ENCODE measurements around the gene TTLL8.
A peak's percentile ranks its signal among the peaks of the same experiment; 100 is the strongest.

TTLL8 gene

DNA sequence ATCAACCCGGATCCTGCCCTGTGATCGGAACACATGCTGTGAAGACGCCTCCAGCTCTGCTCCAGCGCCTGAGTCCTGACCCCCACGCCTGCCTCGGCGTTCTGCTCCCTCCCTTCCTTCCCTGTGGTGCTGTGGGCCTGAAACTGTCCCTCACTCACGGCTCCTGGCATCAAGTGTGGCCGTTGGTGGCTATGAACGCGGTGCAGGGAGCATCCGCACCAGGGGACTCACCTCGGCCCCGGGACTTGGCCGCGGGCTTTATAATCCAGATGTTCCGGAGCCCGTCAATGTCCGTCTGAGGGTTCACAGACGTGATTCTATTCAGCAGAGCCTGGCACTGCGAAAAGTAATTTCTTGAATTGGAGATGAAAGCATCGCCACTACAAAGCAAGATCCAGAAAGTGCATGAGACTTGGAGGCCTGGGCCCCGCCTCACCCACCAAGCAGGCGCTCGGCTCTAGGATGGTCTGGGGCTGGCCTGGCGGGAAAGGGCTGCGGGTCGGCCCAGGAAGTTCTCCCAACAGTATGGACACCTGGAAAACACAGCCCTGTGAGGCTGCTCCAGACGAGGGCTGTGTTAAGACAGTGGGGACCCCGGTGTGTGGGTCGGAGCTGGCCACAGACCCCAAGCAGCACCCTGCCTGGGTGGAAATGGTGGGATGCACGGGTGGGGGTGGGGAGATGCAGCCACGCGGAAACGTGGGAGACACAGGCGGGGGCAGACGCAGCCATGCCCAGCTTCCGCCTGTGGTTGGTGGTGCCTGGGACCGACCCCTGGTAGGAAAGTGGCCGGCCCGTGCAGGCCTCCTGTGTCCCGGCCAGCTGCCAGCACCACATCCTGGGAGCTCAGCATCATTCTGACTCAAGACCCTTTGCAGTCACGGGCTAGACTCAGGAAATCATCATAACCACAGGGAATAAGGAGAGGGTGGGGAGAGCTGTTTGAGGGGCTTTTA is 23.7 kb downstream of the TTLL8 start:
- TF ChIP-seq, protein P1, sequence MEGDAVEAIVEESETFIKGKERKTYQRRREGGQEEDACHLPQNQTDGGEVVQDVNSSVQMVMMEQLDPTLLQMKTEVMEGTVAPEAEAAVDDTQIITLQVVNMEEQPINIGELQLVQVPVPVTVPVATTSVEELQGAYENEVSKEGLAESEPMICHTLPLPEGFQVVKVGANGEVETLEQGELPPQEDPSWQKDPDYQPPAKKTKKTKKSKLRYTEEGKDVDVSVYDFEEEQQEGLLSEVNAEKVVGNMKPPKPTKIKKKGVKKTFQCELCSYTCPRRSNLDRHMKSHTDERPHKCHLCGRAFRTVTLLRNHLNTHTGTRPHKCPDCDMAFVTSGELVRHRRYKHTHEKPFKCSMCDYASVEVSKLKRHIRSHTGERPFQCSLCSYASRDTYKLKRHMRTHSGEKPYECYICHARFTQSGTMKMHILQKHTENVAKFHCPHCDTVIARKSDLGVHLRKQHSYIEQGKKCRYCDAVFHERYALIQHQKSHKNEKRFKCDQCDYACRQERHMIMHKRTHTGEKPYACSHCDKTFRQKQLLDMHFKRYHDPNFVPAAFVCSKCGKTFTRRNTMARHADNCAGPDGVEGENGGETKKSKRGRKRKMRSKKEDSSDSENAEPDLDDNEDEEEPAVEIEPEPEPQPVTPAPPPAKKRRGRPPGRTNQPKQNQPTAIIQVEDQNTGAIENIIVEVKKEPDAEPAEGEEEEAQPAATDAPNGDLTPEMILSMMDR (IDR thresholded peaks at IDR 0.05; ENCODE audit: low read depth, low read length, missing control alignments) = no peak
- DNase-seq (ENCODE audit: extremely low read depth, low read depth) = no peak
- H3K4me3 ChIP-seq (replicated peaks; ENCODE audit: low read depth, low read length) = no peak overlapping the region

DNA sequence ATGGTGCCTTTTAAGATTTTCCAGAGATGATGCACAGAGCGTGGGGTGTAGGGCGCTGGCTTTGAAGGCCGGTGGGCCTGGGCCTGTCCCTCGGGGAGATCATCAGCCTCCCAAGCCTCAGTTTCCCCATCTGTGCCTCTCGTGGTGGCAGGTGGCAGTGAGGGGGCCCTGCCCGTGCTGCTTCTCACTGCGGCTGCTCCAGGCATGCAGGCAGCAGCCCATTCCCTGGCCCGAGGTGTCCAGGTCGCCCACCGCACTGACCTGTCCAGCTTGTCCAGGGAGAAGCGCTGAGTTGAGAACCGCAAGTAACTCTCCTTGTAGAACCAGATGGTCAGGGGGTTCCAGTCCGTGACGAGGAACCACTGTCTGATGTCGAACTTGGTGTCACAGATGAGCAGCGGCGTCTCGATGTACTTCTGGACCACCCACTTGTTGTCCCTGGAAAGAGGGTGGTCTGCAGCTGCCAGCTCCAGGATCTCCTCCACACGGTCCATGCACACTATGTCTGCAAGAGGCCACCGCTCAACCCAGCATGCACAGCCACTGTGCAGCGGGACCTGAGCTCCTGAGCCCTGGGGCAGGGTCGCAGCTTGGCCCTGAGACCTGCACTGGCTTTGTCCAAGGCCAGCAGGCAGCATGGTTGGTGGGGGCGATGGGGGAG is 25.0 kb downstream of the TTLL8 start:
- no peak for DNase-seq (ENCODE audit: extremely low read depth, low read depth)
- TF ChIP-seq, protein P1 (IDR thresholded peaks at IDR 0.05; ENCODE audit: low read depth, low read length, missing control alignments) = no peak
- no peak overlapping the region for H3K4me3 ChIP-seq (replicated peaks; ENCODE audit: low read depth, low read length)

DNA sequence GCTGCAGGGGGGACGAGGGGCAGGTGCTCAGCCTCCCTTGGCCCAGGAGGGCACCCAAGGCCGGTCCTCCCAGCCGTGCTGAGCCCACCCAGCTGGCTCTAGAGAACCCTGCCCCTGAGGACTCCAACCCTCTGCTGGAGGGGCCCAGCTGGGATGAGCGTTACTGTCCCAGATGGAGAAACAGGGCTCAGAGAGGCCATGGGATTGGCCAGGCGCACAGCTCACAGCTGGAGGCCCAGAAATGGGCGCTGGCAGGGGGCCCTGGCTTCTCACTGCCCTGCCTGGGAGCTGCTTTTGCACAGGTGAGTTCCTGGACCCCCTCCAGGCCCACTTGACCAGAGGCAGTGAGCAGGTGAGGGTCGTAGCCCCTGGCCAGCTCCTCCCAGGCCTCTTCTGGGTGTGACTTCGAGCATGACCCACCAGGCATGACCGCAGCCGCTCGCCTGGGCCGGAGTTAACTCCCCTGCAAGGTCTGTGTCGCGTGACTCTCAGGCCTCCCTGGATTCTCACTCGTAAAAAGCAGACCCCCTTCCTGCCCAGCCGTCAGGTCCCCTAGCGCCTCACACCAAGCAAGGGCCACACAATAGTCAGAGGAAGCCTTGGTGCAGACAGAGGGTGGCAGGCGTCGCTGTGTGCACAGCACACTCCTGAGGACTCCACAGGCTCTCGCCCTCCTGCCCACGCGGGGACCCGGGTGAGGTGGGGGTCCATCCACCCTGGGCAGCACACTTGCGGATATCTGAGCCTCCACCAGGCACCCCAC is 25.8 kb downstream of the TTLL8 start:
- H3K4me3 ChIP-seq (replicated peaks; ENCODE audit: low read depth, low read length) = no peak overlapping the region
- TF ChIP-seq, protein P1 (IDR thresholded peaks at IDR 0.05; ENCODE audit: low read depth, low read length, missing control alignments) = no peak
- no peak for DNase-seq (ENCODE audit: extremely low read depth, low read depth)

DNA sequence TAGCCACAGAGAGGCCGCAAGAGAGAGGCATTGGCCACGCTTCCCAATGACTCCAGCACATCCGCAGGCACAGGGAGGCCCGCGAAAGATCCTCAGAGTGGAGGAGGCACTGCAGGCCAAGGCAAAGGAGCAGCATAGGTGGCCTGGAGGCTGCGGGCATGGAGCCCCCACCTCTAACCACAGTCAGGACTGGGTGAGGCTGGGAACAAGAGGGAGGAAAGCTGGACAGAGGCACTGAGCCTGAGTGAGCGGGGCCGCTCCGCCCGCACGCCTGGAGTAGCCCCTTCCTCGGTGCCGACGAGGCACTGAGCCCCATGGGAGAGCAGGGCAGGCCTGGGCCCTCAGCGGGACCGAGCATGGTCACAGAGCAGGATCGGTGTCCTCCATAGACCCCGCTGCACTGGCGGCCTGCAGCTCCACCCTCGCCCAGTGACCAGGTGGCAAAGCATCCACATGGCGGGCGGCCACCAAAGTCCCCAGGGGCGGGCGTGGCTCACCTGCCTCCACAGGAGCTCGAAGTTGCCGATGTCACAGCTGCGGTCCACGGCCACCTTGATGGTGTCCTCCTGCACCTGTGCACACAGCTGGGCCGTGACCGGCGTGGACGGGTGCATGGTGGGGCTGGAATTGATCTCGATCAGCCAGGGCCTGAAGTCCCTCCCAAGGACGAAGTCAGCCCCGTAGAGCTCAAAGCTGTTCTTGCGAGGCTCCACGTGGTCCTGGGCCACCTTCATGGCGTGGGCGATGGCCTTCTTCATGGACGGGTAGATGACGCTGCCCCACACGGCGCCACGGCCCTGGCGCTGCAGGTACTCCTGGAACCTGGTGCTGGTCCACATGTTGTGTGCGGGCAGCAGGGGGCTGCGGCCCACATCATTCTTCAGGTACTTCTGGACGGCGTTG is 26.7 kb downstream of the TTLL8 start:
- DNase-seq (ENCODE audit: extremely low read depth, low read depth) = no peak
- TF ChIP-seq, protein P1 (IDR thresholded peaks at IDR 0.05; ENCODE audit: low read depth, low read length, missing control alignments) = no peak

DNA sequence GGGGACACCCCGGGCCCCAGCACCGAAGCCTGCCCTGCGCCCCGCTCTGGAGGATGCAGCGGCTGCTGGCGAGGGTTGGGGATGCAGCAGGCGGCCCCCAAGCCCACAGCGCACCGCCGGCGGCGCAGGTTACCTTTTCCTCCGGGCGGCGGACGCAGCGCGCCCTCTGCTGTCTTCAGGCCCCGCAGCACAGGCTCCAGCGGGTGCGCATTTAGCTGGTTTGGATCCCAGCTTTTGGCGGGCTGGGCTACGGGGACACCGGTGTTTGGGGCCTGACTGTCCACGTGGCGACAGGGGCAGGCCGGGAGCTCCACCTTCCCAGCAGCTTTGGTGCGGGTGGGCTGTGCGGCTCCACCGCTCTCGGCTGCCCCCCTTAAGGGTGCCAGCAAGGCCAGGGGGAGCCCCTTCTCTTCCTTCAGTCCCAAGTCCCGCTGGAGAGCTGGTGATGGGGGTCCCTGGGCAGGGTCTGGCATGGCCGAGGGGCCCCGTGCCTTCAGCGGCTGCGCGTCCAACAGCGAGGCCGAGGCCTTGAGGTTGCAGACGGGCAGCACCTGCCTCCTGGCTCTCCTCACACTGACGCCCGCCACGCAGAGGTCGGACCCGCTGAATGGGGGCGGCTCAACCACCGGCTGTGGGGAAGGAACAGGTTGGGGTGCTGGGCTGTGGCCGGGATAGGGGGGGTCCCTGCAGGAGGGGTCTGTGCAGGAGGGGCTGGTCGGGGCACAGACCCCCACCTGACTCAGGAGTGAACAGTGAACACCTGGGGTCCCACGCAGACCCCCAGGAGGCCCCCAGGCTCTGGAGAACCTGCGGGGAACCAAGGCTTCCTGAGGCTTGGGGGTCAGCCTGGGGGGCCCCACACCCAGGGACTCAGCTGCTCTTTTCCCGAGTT is 27.6 kb downstream of the TTLL8 start:
- TF ChIP-seq, protein P1 (IDR thresholded peaks at IDR 0.05; ENCODE audit: low read depth, low read length, missing control alignments) = peak; percentile 81
- H3K4me3 ChIP-seq (replicated peaks; ENCODE audit: low read depth, low read length) = no peak overlapping the region
- no peak for DNase-seq (ENCODE audit: extremely low read depth, low read depth)

More for the DNA sequence above, 26.7 kb downstream of the TTLL8 start:
- H3K4me3 ChIP-seq (replicated peaks; ENCODE audit: low read depth, low read length) = no peak overlapping the region

Data from HFF-Myc (cell line).